SK-N-SH treated with all-trans-retinoic acid at 6 μM for 48 hours (cell line): Measurements from ENCODE around the gene TSPAN9.

Experiments
- ATAC-seq: fragments of 200-7000 bp; cut with Tn5 transposase; 3 replicates; pipeline ENCODE4 v1.9.1; 2020; ENCODE audit warnings: mild to moderate bottlenecking, moderate library complexity
- BACH2 ChIP-seq: fragments of 250-450 bp; sonication (Bioruptor Pico); IDR thresholded peaks from 2 replicates; pipeline ENCODE4 v1.9.0; 2021; ENCODE audit warnings: mild to moderate bottlenecking, borderline replicate concordance
- ESRRG ChIP-seq: fragments of 250-450 bp; sonication (Bioruptor Pico); IDR thresholded peaks from 2 replicates; pipeline ENCODE4 v1.6.1; 2021; ENCODE audit warnings: mild to moderate bottlenecking
- GLIS3 ChIP-seq: fragments of 250-450 bp; sonication (Bioruptor Pico); IDR thresholded peaks from 2 replicates; pipeline ENCODE4 v1.5.0; 2020; ENCODE audit warnings: mild to moderate bottlenecking, moderate library complexity
- OSR1 ChIP-seq: fragments of 250-450 bp; sonication (Bioruptor Pico); IDR thresholded peaks from 2 replicates; pipeline ENCODE4 v1.8.0; 2022; ENCODE audit warnings: moderate library complexity, mild to moderate bottlenecking, inconsistent platforms
- PPARA ChIP-seq: fragments of 250-450 bp; sonication (Bioruptor Pico); IDR thresholded peaks from 2 replicates; pipeline ENCODE4 v1.5.0; 2020; ENCODE audit warnings: mild to moderate bottlenecking, borderline replicate concordance
- RARB ChIP-seq: fragments of 250-450 bp; sonication (Bioruptor Pico); IDR thresholded peaks from 2 replicates; pipeline ENCODE4 v1.8.0; 2021; ENCODE audit warnings: mild to moderate bottlenecking, moderate library complexity
- SNAI2 ChIP-seq: fragments of 250-450 bp; sonication (Bioruptor Pico); IDR thresholded peaks from 2 replicates; pipeline ENCODE4 v1.5.0; 2020; ENCODE audit warnings: mild to moderate bottlenecking, moderate library complexity
- TCF4 ChIP-seq: fragments of 250-450 bp; sonication (Bioruptor Pico); IDR thresholded peaks from 2 replicates; pipeline ENCODE4 v1.8.0; 2021; ENCODE audit warnings: mild to moderate bottlenecking, moderate library complexity, borderline replicate concordance
- TOX ChIP-seq: fragments of 250-450 bp; sonication (Bioruptor Pico); IDR thresholded peaks from 2 replicates; pipeline ENCODE4 v1.8.0; 2021; ENCODE audit warnings: mild to moderate bottlenecking, moderate library complexity, borderline replicate concordance
- ZC3H10 ChIP-seq: fragments of 250-450 bp; sonication (Bioruptor Pico); IDR thresholded peaks from 2 replicates; pipeline ENCODE4 v1.5.1; 2021; ENCODE audit warnings: mild to moderate bottlenecking, moderate library complexity
- ZFP3 ChIP-seq: fragments of 250-450 bp; sonication (Bioruptor Pico); IDR thresholded peaks from 2 replicates; pipeline ENCODE4 v1.5.0; 2020; ENCODE audit warnings: mild to moderate bottlenecking, moderate library complexity
- ZFP30 ChIP-seq: fragments of 450-650 bp; formaldehyde crosslinking; IDR thresholded peaks from 2 replicates; pipeline ENCODE4 v1.5.0; 2022; ENCODE audit warnings: mild to moderate bottlenecking, moderate library complexity
- ZNF565 ChIP-seq: fragments of 450-650 bp; formaldehyde crosslinking; conservative IDR thresholded peaks from 2 replicates; pipeline ENCODE4 v1.5.0; 2020; ENCODE audit warnings: low read depth, mild to moderate bottlenecking, moderate library complexity
- ZNF70 ChIP-seq: fragments of 450-650 bp; formaldehyde crosslinking; IDR thresholded peaks from 2 replicates; pipeline ENCODE4 v1.5.0; 2020; ENCODE audit warnings: mild to moderate bottlenecking, moderate library complexity
- ZNF8 ChIP-seq: fragments of 450-650 bp; formaldehyde crosslinking; IDR thresholded peaks from 2 replicates; pipeline ENCODE4 v1.5.0; 2020; ENCODE audit warnings: mild to moderate bottlenecking, moderate library complexity
- TF ChIP-seq, protein P1 (sequence below): fragments of 250-450 bp; sonication (Bioruptor Pico); IDR thresholded peaks from 2 replicates; pipeline ENCODE4 v1.5.0; 2020; ENCODE audit warnings: mild to moderate bottlenecking, moderate library complexity
- TF ChIP-seq, protein P2 (sequence below): fragments of 250-450 bp; sonication (Bioruptor Pico); IDR thresholded peaks from 2 replicates; pipeline ENCODE4 v1.8.0; 2021; ENCODE audit warnings: low read depth, mild to moderate bottlenecking, moderate library complexity, borderline replicate concordance
- TF ChIP-seq, protein P3 (sequence below): fragments of 250-450 bp; sonication (Bioruptor Pico); IDR thresholded peaks from 2 replicates; pipeline ENCODE4 v1.8.0; 2020; ENCODE audit warnings: mild to moderate bottlenecking, moderate library complexity, borderline replicate concordance
- TF ChIP-seq, protein P4 (sequence below): fragments of 250-450 bp; sonication (Bioruptor Pico); IDR thresholded peaks from 2 replicates; pipeline ENCODE4 v1.5.1; 2020; ENCODE audit warnings: low read depth, mild to moderate bottlenecking, moderate library complexity
- TF ChIP-seq, protein P5 (sequence below): fragments of 250-450 bp; sonication (Bioruptor Pico); IDR thresholded peaks from 2 replicates; pipeline ENCODE4 v1.5.1; 2021; ENCODE audit warnings: mild to moderate bottlenecking, moderate library complexity

TSPAN9 gene

DNA sequence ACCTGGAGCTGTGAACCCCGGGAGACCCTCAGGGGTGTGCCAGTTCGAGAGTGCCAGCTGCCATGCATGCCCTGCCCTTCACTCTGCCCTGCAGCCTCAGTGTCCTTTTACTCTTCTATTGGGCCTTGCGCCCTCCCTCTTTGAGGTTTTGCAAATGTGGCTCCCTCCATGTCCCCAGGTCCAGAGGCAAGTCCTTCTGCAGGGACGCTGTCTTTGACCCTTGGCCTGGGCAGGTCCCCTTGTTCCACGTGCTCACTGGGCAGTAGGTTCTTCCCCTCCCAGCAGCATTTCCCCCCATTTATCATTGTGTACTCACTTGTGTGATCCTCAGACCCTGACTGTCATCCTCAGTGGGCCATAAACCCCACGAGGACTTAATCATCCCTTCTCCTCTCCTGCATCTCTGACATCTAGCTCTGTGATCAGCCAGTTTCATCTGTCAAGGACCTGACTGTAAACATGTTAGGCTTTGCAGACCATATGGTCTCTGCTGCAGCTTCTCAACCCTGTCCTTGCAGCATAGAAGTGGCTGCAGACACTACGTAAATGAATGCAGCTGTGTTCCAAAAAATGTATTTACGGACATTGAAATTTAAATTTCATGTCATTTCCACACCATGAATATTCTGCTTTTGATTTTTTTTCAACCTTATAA lies 36.6 kb downstream of the TSPAN9 start:
- TF ChIP-seq BACH2 (CRISPR knock-in tag) (no peak), RARB (no peak), TOX (CRISPR knock-in tag) (no peak)
- TF ChIP-seq, protein P1, sequence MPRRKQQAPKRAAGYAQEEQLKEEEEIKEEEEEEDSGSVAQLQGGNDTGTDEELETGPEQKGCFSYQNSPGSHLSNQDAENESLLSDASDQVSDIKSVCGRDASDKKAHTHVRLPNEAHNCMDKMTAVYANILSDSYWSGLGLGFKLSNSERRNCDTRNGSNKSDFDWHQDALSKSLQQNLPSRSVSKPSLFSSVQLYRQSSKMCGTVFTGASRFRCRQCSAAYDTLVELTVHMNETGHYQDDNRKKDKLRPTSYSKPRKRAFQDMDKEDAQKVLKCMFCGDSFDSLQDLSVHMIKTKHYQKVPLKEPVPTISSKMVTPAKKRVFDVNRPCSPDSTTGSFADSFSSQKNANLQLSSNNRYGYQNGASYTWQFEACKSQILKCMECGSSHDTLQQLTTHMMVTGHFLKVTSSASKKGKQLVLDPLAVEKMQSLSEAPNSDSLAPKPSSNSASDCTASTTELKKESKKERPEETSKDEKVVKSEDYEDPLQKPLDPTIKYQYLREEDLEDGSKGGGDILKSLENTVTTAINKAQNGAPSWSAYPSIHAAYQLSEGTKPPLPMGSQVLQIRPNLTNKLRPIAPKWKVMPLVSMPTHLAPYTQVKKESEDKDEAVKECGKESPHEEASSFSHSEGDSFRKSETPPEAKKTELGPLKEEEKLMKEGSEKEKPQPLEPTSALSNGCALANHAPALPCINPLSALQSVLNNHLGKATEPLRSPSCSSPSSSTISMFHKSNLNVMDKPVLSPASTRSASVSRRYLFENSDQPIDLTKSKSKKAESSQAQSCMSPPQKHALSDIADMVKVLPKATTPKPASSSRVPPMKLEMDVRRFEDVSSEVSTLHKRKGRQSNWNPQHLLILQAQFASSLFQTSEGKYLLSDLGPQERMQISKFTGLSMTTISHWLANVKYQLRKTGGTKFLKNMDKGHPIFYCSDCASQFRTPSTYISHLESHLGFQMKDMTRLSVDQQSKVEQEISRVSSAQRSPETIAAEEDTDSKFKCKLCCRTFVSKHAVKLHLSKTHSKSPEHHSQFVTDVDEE (CRISPR knock-in tag) = no peak
- TF ChIP-seq, all 23 proteins: peak for 0
- ATAC-seq = no peak

DNA sequence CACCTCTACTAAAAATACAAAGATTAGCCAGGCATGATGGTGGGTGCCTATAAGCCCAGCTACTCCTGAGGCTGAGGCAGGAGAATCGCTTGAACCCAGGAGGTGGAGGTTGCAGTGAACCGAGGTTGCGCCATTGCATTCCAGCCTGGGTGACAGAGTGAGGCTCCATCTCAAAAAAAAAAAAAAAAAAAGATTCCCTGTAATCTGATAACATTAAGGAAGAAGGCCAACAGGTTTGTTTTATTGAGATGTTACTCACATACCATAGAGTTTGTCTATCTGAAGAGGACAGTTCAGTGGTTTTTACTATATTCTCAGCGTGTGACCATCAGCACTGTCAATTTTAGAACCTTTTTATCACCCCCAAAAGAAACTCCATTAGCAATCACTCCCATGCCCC lies 37.5 kb downstream of the TSPAN9 start:
- no peak for ATAC-seq
- TF ChIP-seq, protein P2, sequence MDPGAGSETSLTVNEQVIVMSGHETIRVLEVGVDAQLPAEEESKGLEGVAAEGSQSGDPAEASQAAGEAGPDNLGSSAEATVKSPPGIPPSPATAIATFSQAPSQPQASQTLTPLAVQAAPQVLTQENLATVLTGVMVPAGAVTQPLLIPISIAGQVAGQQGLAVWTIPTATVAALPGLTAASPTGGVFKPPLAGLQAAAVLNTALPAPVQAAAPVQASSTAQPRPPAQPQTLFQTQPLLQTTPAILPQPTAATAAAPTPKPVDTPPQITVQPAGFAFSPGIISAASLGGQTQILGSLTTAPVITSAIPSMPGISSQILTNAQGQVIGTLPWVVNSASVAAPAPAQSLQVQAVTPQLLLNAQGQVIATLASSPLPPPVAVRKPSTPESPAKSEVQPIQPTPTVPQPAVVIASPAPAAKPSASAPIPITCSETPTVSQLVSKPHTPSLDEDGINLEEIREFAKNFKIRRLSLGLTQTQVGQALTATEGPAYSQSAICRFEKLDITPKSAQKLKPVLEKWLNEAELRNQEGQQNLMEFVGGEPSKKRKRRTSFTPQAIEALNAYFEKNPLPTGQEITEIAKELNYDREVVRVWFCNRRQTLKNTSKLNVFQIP (CRISPR knock-in tag) = no peak
- TF ChIP-seq SNAI2 (CRISPR knock-in tag) (no peak), OSR1 (CRISPR knock-in tag) (no peak), TCF4 (CRISPR knock-in tag) (no peak), ZC3H10 (CRISPR knock-in tag) (no peak), ZNF70 (CRISPR knock-in tag) (no peak), ESRRG (CRISPR knock-in tag) (no peak), ZFP3 (CRISPR knock-in tag) (no peak), RARB (no peak)
- TF ChIP-seq, protein P3, sequence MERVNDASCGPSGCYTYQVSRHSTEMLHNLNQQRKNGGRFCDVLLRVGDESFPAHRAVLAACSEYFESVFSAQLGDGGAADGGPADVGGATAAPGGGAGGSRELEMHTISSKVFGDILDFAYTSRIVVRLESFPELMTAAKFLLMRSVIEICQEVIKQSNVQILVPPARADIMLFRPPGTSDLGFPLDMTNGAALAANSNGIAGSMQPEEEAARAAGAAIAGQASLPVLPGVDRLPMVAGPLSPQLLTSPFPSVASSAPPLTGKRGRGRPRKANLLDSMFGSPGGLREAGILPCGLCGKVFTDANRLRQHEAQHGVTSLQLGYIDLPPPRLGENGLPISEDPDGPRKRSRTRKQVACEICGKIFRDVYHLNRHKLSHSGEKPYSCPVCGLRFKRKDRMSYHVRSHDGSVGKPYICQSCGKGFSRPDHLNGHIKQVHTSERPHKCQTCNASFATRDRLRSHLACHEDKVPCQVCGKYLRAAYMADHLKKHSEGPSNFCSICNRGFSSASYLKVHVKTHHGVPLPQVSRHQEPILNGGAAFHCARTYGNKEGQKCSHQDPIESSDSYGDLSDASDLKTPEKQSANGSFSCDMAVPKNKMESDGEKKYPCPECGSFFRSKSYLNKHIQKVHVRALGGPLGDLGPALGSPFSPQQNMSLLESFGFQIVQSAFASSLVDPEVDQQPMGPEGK (CRISPR knock-in tag) = no peak

DNA sequence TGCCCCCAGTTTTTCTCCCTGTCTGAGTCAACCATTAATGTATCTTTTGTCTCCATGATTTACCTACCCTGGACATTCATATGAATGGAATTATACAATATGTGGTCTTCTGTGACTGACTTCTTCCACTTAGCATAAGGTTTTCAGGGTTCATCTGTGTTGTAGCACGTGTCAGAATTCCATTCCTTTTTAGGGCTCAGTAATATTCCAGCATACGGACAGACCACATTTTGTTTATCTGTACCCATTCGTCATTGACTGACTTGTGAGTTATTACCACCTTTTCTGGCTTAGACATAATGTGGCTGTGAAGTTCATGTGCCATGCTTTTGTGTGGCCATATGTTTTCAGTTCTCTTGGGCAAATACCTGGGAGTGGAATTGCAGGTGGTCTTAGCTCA lies 37.9 kb downstream of the TSPAN9 start:
- no peak for ATAC-seq
- TF ChIP-seq ZNF8 (CRISPR knock-in tag) (no peak), RARB (no peak), BACH2 (CRISPR knock-in tag) (no peak), TCF4 (CRISPR knock-in tag) (no peak), OSR1 (CRISPR knock-in tag) (no peak), ESRRG (CRISPR knock-in tag) (no peak), ZNF565 (CRISPR knock-in tag) (no peak), ZFP30 (CRISPR knock-in tag) (no peak), PPARA (CRISPR knock-in tag) (no peak), ZFP3 (CRISPR knock-in tag) (no peak), GLIS3 (CRISPR knock-in tag) (no peak), SNAI2 (CRISPR knock-in tag) (no peak), ZNF70 (CRISPR knock-in tag) (no peak), ZC3H10 (CRISPR knock-in tag) (no peak)
- TF ChIP-seq, protein P2 (CRISPR knock-in tag) = no peak
- TF ChIP-seq, protein P1 (CRISPR knock-in tag) = no peak
- TF ChIP-seq, protein P4, sequence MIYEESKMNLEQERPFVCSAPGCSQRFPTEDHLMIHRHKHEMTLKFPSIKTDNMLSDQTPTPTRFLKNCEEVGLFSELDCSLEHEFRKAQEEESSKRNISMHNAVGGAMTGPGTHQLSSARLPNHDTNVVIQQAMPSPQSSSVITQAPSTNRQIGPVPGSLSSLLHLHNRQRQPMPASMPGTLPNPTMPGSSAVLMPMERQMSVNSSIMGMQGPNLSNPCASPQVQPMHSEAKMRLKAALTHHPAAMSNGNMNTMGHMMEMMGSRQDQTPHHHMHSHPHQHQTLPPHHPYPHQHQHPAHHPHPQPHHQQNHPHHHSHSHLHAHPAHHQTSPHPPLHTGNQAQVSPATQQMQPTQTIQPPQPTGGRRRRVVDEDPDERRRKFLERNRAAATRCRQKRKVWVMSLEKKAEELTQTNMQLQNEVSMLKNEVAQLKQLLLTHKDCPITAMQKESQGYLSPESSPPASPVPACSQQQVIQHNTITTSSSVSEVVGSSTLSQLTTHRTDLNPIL (CRISPR knock-in tag) = no peak
- TF ChIP-seq, protein P5, sequence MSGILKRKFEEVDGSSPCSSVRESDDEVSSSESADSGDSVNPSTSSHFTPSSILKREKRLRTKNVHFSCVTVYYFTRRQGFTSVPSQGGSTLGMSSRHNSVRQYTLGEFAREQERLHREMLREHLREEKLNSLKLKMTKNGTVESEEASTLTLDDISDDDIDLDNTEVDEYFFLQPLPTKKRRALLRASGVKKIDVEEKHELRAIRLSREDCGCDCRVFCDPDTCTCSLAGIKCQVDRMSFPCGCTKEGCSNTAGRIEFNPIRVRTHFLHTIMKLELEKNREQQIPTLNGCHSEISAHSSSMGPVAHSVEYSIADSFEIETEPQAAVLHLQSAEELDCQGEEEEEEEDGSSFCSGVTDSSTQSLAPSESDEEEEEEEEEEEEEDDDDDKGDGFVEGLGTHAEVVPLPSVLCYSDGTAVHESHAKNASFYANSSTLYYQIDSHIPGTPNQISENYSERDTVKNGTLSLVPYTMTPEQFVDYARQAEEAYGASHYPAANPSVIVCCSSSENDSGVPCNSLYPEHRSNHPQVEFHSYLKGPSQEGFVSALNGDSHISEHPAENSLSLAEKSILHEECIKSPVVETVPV (CRISPR knock-in tag) = no peak
- TF ChIP-seq, all 23 proteins: peak for 0
